MCF 10A (cell line): ENCODE measurements around the gene ZNF710. TPM values are rescaled to one million over a fixed set of nuclear protein-coding genes. Genes with fewer than 3 reads are reported as not detected.
"Not testable (repeated sequence)": the region's sequence is repeated elsewhere in the genome, so short reads cannot be mapped to it uniquely, and the experiment has no call there.

Source experiments
- Bru-seq: library from RNA; stranded (reverse); fragments of 400-500 nt; gene quantifications from one replicate; lab custom pipeline; 2021; lab: Mats Ljungman, UMichigan
- BruChase-seq, 2 experiments: library from RNA; stranded (reverse); fragments of 400-500 nt; gene quantifications; one replicate each; lab custom pipeline; 2021; lab: Mats Ljungman, UMichigan
- BruUV-seq: library from RNA; stranded (reverse); fragments of 400-500 nt; replicated peaks from 2 replicates; lab custom pipeline; 2021; lab: Mats Ljungman, UMichigan
- CTCF ChIA-PET: fragments of 300-600 bp; sonication (Branson Sonifier 250); formaldehyde crosslinking; extraction: SDS; loops from one replicate; lab custom pipeline; 2021; ENCODE audit warnings: antibody characterized with exemption, inconsistent platforms; lab: Yijun Ruan, JAX
- POLR2A ChIA-PET: fragments of 300-600, 350-650 bp; sonication (Branson Sonifier 250); formaldehyde crosslinking; extraction: SDS; loops from one replicate; lab custom pipeline; 2020; ENCODE audit warnings: antibody characterized with exemption, inconsistent platforms; lab: Yijun Ruan, JAX
- DNase-seq: peaks from one replicate; pipeline ENCODE4 v3.0.0-alpha.2; 2018; ENCODE audit not compliant: unreplicated experiment
- H3K27ac Mint-ChIP-seq: one replicate; pipeline ENCODE4 v1.8.0; 2022; ENCODE audit warnings: mild to moderate bottlenecking, low read depth, mixed read lengths; ENCODE audit not compliant: unreplicated experiment
- H3K27me3 Mint-ChIP-seq: one replicate; pipeline ENCODE4 v1.8.0; 2022; ENCODE audit warnings: mixed read lengths; ENCODE audit not compliant: insufficient read depth, unreplicated experiment
- H3K36me3 Mint-ChIP-seq: one replicate; pipeline ENCODE4 v1.8.0; 2022; ENCODE audit warnings: mild to moderate bottlenecking, moderate library complexity, mixed read lengths; ENCODE audit not compliant: insufficient read depth, unreplicated experiment
- H3K4me1 Mint-ChIP-seq: one replicate; pipeline ENCODE4 v1.8.0; 2022; ENCODE audit warnings: mixed read lengths; ENCODE audit not compliant: insufficient read depth, unreplicated experiment
- H3K4me3 Mint-ChIP-seq: one replicate; pipeline ENCODE4 v1.8.0; 2022; ENCODE audit warnings: mild to moderate bottlenecking, moderate library complexity, mixed read lengths; ENCODE audit not compliant: unreplicated experiment
- H3K9me3 Mint-ChIP-seq: one replicate; pipeline ENCODE4 v1.8.0; 2022; ENCODE audit warnings: mixed read lengths; ENCODE audit not compliant: unreplicated experiment
- intact Hi-C: fragments of 100-400 bp; cut with micrococcal nuclease; formaldehyde crosslinking; loops from 2 replicates; pipeline ENCODE4 v1.14.1; 2022
- long read RNA-seq: library from polyadenylated mRNA; stranded (forward); transcript quantifications from one replicate; pipeline ENCODE4 v2.0.0, GENCODE V29; 2022
- total RNA-seq: library from RNA; stranded (reverse); gene quantifications from 2 replicates; pipeline ENCODE4 v1.2.3, GENCODE V29; 2022
- TF ChIP-seq, protein P1 (sequence below): fragments of 200-600 bp; IDR thresholded peaks from one replicate; pipeline ENCODE4 v1.8.0; 2022; ENCODE audit warnings: antibody characterized with exemption, mild to moderate bottlenecking; ENCODE audit not compliant: unreplicated experiment

ZNF710 gene
- 27.3 and 32.2 TPM in 2 replicates for total RNA-seq
- percentile 71 among the genes with signal in this experiment for Bru-seq, nascent RNA
- BruChase-seq, experiment 1, labeled RNA remaining after a 6-hour chase: percentile 60 among the genes with signal in this experiment
- percentile 67 among the genes with signal in this experiment for BruChase-seq, experiment 2, labeled RNA remaining after a 2-hour chase
- long read RNA-seq, full-length matches to known transcripts: 13 of 28 reads
- long read RNA-seq, partial matches to known transcripts: 13 of 28 reads
- long read RNA-seq, other reads (novel, unspliced or antisense): 2 of 28 reads

- ChIA-PET POLR2A (interaction anchor here (0.6 to 10.5 kb wide), 10 partner anchors 14 to 266 kb away, joined by 3 to 173 read pairs (median 5); partner anchors contain the start of genes AP3S2 and ARPIN), CTCF (interaction anchor here (1.3 kb wide), 1 partner anchor 105 kb away, joined by 4 read pairs; no protein-coding TSS in a partner anchor)
- DNase-seq: peak; percentile 56
- H3K4me3 Mint-ChIP-seq: peak within 1 kb of the TSS; percentile 92
- BruUV-seq: no TSS peak
- peaks cover 7% of the 10 kb centered on the region for H3K36me3 Mint-ChIP-seq
- H3K27ac Mint-ChIP-seq: peak within 1 kb of the TSS; percentile 93
- TF ChIP-seq, protein P1, sequence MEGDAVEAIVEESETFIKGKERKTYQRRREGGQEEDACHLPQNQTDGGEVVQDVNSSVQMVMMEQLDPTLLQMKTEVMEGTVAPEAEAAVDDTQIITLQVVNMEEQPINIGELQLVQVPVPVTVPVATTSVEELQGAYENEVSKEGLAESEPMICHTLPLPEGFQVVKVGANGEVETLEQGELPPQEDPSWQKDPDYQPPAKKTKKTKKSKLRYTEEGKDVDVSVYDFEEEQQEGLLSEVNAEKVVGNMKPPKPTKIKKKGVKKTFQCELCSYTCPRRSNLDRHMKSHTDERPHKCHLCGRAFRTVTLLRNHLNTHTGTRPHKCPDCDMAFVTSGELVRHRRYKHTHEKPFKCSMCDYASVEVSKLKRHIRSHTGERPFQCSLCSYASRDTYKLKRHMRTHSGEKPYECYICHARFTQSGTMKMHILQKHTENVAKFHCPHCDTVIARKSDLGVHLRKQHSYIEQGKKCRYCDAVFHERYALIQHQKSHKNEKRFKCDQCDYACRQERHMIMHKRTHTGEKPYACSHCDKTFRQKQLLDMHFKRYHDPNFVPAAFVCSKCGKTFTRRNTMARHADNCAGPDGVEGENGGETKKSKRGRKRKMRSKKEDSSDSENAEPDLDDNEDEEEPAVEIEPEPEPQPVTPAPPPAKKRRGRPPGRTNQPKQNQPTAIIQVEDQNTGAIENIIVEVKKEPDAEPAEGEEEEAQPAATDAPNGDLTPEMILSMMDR: no peak
- intact Hi-C loops: loop anchor here (2.0 to 5.0 kb wide), 2 partner anchors 70 to 109 kb away; partner anchors contain the start of gene AP3S2
- H3K9me3 Mint-ChIP-seq: no peaks in the 10 kb centered on the region
- peaks cover 48% of the 10 kb centered on the region for H3K4me1 Mint-ChIP-seq
- H3K27me3 Mint-ChIP-seq: no peaks in the 10 kb centered on the region
These were observed at the start of gene ZNF710 for GRCh38 chr15:90001062-90001682. Gene ZNF710 (plus strand): TSS chr15:90001324. CDS start chr15:90067138, 65,814 bp downstream.

- Mint-ChIP-seq H3K4me1 (peaks cover 15% of the 10 kb centered on the region), H3K4me3 (no peak overlapping the region), H3K27ac (no peak overlapping the region), H3K9me3 (no peaks in the 10 kb centered on the region), H3K36me3 (no peaks in the 10 kb centered on the region), H3K27me3 (no peaks in the 10 kb centered on the region)
- intact Hi-C loops: no loop called here
- POLR2A ChIA-PET: no interaction called here
- CTCF ChIA-PET: no interaction called here
- TF ChIP-seq, protein P1: no peak
- BruUV-seq: no TSS peak
- no peak for DNase-seq
These were observed 46.6 kb upstream of the ZNF710 start for GRCh38 chr15:89954541-89954940.

DNA sequence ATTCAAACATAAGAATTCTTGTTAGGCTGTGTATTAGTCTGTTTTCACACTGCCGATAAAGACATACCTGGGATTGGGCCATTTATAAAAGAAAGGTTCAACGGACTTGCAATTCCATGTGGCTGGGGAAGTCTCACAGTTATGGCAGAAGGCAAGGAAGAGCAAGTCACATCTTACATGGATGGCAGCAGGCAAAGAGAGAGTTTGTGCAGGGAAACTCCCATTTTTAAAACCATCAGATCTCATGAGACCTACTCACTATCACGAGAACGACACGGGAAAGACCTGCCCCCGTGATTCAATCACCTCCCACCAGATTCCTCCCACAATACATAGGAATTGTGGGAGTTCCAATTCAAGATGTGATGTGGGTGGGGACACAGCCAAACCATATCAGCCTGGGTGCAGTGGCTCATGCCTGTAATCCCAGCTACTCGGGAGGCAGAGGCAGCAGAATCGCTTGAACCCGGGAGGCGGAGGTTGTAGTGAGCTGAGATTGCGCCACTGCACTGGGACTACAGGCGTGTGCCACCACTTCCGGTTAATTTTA, 45.6 kb upstream of the ZNF710 start:
- H3K4me3 Mint-ChIP-seq, H3K27ac Mint-ChIP-seq, POLR2A ChIA-PET, intact Hi-C loops, CTCF ChIA-PET, DNase-seq, H3K27me3 Mint-ChIP-seq, BruUV-seq, H3K36me3 Mint-ChIP-seq, H3K9me3 Mint-ChIP-seq: not testable (repeated sequence)
- H3K4me1 Mint-ChIP-seq: peaks cover 15% of the 10 kb centered on the region

- TF ChIP-seq, protein P1: no peak
- intact Hi-C loops: no loop called here
- Mint-ChIP-seq H3K9me3 (no peaks in the 10 kb centered on the region), H3K36me3 (no peaks in the 10 kb centered on the region), H3K27ac (peak overlapping the region; percentile 90), H3K4me1 (peaks cover 15% of the 10 kb centered on the region), H3K27me3 (no peaks in the 10 kb centered on the region), H3K4me3 (peak overlapping the region; percentile 14)
- CTCF ChIA-PET: interaction anchor here (0.9 to 2.4 kb wide), 12 partner anchors 9 to 216 kb away, joined by 3 to 8 read pairs (median 4); no protein-coding TSS in a partner anchor
- no TSS peak for BruUV-seq
- DNase-seq: peak; percentile 83
- POLR2A ChIA-PET: interaction anchor here (0.6 to 3.3 kb wide), 20 partner anchors 11 to 275 kb away, joined by 3 to 25 read pairs (median 5); partner anchors contain the start of genes AP3S2, ARPIN, CIB1 and GDPGP1
These were observed 42.9 kb upstream of the ZNF710 start for GRCh38 chr15:89958107-89958805.
